HG02588 (cell line): Measurements from ENCODE around the gene TCEA2.

Source experiments
- ATAC-seq: cut with Tn5 transposase; IDR thresholded peaks from one replicate; pipeline ENCODE4 v1.9.1; 2021; ENCODE audit warnings: mild to moderate bottlenecking, moderate library complexity; ENCODE audit not compliant: unreplicated experiment

TCEA2 gene

DNA sequence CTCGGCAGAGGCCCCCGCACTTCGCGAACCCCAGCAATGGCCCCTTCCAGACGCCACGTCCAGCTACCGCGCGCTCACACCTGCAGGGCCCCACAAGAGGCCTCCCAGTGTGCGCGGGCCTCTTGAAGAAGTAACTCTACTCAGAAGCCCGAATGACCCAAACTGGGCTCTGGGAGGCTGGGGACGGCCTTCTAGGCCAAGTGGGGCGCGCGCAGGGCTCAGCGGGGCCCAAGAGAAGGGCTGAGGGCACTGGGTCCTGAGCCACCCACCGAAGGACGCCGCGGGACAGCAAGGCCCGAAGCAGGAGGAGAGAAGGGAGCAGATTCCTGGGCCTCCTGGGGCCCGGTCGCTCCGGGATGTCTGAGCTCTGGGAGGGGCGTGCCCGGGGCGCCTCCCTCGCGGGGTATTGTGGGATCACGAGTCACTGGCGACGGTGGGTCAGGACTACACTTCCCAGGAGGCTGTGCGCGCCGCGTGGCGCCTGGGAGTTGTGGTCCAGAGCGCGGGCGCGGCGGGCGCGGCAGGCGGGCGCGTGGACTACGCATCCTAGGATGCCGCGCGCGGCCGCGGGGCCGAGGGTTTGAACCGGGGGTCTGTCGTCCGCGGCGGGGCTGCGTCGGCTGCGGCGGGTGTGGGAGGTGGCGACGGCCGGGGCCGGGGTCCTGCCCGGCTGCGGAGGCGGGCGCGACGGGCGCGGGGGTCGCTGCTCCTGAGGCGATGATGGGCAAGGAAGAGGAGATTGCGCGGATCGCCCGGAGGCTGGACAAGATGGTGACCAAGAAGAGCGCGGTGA is at the start of gene TCEA2:
TCEA2 (plus strand) TSS at position 603 of the 793 bp plus-strand sequence; CDS start at position 718, 115 bp downstream.
- peak; percentile 81 for ATAC-seq

DNA sequence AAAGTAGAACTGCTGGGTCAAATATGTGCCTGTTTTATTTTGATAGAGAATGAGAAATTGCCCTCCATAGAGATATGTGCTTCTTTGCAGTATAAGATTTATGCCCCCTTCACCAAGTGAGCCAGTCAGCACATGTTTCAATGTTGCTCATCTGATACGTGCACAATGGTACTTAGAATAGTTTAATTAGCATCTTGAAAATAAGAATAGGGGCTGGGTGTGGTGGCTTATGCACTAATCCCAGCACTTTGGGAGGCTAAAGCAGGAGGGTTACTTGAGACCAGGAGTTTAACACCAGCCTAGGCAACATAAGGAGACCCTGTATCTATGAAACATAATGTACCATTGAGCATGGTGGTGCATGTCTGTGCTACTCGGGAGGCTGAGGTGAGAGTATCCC is 47.4 kb upstream of the TCEA2 start:
- no peak for ATAC-seq

DNA sequence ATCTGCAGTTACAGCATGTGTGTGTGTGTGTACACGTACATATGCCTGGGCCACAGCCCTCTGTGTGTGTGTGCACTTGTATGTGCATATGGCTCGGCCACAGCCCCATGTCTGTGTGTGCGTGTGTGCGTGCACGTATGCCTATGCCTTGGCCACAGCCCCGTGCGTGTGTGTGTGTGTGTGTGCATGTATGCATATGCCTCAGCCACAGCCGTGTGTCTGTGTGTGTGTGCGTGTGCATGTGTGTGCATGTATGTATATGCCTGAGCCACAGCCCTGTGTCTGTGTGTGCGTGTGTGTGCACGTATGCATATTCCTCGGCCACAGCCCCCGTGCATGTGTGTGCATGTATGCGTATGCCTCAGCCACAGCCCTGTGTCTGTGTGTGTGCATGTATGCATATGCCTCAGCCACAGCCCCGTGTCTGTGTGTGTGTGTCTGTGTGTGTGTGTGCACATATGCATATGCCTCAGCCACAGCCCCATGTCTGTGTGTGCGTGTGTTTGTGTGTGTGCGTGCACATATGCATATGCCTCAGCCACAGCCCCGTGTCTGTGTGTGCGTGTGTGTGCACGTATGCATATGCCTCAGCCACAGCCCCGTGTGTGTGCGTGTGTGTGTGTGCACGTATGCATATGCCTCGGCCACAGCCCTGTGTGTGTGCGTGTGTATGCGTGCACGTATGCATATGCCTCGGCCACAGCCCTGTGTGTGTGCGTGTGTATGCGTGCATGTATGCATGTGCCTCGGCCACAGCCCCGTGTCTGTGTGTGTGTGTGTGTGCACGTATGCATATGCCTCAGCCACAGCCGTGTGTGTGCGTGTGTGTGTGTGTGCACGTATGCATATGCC is 41.6 kb upstream of the TCEA2 start:
- no peak for ATAC-seq

DNA sequence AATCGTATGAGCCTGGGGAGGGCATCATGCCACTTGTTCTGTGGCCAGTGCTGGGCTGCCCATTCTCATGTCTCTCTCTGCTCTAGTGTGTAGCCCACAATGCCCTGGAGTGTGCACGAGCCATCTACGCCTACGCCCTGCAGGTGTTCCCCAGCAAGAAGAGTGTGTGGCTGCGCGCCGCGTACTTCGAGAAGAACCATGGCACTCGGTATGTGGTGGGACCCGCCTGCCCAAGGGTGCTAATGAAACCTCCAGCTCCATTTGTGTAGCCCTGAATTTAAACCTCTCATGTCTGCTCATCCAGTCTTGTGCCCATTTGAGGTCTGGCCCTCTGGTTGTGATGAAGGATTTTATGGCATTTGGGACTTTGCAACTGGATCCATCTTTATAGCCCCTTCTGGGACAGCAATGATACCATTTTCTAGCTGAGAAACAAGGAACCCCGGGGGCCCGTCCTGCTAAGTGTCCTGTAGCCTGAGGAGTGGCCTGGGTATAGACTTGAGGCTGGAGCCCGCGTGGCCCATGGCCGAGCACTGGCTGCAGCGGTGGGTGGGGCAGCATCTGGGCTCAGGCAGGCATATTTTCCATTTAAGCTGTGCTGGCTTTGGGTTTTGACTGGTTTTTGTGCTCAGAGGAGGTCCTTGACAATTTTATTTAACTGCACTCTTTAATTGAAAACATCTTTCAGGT is 40.2 kb upstream of the TCEA2 start:
- ATAC-seq = no peak

DNA sequence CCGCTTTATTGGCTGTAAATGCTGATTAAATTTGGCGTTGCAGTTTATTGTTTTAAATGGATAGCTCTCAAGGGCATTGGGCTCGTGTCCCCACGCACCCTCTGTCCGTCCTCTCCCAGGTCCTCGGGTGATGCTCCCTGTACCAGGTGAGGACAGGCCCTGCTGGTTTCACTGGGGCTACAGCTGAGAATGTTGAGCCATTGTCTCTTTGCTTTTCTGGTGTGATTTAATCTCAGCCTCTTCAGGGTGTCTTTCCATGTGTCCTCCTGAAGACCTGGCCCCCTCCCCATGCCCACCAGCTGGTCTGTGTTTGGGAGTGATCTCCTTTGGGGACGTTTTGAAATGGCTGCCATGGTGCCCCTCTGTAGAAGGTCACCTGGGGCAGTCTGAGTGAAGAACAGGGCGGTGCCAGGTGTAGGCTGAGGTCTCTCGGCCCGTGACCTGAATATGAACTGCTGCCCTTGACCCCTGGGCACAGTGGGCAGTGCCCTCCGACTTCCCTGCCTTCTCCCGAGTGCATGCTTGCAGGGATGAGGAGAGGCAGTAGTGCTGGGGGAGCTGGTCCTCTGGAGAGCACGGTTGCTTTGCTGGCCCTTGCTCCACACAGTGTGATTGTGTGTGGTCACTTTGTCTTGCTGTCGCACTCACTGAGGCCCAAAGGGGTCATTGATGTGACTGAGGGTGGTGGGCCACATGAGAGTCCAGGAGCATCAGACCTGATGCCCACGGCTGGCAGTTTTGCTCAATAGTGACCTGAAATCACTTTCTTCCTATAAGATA is 39.4 kb upstream of the TCEA2 start:
- ATAC-seq = no peak

DNA sequence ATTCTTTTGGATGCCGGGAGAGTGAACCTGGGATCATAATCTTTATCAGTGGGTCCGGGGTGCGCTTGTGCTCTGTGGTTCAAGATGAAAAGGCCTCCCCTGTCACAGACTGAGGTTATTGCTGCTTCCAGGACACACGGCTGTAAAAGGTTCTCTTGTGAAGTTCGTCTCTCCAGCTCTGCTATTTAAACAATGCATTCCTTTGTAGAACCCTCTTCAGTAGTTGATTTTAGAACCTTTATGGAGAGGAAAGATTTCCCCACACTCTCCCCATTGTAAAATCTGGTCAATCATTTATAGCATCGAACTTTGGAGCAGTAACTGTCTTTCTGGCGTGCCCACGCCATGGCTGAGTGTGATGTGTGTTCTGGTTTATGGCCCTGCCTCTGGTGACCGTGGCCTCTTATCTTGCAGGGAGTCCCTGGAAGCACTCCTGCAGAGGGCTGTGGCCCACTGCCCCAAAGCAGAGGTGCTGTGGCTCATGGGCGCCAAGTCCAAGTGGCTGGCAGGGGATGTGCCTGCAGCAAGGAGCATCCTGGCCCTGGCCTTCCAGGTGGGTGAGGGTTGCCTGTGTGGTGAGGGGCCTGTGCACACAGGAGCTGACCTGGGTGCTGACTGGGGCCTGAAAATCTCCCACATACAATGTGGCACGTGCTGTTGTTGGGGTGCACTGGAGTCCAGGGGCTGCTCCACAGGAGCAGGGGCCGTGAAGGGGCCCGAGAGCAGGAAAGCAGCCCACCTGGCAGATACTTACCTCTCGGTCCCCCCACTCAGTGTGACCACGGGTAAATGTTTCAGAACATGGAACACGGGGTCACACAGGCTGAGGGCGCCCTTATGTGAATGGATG is 38.6 kb upstream of the TCEA2 start:
- no peak for ATAC-seq

DNA sequence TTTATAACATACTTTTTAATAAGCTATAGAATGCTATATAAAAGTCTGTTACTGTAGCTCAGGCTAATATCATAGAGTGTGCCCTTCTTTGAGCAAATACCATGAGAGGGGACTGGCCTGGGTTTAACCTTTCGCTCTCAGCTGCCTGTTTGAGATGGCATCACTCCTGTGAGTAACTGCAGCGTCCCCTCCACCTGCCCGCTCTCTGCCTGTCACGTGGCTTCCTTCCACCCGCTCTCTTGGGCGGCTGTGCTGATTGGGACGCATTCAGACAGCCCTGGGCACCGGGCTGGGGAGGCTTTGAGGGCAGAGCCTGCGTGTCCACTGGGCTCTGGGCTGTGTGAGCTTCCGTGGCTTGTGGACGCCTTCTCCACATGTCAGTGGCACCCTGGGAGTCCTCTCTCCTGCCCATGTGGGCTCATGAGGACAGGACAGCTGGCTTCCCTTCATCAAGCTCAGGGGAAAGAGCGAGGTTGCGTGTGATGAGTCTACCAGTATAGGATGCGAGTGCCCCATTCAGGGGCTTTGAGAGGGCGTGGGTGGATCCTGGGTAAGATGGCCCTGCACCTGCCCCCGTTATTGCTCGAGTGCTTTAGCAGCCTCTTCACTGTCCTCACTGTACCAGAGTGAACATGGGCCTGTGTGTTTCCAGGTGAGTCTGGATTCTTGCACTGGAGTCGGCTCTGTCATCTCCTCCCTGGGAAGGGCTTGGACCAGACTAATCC is 37.7 kb upstream of the TCEA2 start:
- no peak for ATAC-seq

DNA sequence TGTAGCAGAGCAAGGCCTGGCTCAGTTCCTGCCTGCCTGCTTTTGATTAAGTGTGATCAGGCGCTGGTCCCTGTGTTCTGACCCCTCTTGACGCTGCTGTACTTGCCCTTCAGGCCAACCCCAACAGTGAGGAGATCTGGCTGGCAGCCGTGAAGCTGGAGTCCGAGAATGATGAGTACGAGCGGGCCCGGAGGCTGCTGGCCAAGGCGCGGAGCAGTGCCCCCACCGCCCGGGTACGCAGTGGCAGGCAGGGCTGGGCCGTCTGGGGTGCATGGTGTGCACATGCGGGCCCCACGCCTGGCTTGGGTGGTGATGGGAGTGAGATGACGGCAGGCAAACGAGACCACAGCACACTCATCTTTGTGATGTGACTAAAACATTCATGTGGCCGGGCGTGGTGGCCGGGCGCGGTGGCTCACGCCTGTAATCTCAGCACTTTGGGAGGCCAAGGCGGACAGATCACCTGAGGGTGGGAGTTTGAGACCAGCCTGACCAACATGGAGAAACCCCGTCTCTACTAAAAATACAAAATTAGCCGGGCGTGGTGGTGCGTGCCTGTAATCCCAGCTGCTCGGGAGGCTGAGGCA is 37.1 kb upstream of the TCEA2 start:
- no peak for ATAC-seq

DNA sequence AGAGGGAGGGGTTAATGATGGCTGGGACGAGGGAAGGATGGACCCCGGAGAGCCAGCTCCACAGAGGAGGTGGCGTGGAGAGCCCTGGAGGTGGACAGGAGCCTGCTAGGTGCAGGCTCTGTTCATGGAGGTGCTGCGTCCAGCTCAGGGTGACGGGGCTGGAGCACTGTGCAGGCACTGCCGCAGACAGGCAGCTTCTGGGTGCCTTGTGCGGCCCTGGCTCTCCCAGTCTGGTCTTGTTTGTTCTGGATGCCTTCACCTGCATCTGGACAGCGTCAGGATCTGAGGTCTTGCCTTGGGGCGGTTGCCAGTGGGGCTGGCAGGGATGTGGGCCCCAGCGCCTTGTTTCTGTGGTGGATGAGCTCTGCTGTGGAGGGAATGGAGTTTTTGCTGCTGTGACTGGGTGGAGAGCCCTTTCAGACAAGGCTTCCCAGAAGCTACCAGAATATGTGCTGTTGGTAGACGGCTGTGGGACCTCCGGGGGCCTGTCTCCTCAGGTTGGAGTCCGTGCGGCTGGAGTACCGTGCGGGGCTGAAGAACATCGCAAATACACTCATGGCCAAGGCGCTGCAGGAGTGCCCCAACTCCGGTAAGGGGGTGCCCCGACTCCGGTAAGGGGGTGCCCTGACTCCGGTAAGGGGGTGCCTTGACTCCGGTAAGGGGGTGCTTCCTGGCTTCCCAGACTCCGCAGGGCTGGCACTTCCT is 34.9 kb upstream of the TCEA2 start:
- no peak for ATAC-seq

DNA sequence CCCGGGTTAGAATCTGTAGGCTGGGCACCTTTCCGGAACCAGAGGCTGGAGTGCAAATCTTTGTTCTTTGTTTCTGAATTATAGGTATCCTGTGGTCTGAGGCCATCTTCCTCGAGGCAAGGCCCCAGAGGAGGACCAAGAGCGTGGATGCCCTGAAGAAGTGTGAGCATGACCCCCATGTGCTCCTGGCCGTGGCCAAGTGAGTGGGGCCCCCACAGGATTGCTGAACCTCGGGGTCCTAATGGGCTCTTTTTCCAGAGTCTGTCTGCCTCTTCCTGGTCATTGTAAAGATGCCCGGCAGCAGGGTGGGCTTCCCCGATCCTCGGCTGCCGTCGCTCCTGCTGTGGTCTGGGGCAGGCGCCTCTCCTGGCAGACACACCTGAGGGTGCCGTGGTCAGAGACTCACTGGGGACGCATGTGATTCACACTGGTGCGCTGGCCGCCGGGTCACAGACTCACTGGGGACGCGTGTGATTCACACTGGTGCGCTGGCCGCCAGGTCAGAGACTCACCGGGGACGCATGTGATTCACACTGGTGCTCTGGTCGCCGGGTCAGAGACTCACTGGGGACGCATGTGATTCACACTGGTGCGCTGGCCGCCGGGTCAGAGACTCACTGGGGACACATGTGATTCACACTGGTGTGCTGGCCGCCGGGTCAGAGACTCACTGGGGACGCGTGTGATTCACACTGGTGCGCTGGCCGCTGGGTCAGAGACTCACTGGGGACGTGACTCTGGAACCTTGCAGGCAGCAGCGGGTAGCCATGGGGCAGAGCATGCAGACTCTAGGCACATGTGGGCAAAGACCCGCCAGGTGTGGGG is 33.5 kb upstream of the TCEA2 start:
- no peak for ATAC-seq

DNA sequence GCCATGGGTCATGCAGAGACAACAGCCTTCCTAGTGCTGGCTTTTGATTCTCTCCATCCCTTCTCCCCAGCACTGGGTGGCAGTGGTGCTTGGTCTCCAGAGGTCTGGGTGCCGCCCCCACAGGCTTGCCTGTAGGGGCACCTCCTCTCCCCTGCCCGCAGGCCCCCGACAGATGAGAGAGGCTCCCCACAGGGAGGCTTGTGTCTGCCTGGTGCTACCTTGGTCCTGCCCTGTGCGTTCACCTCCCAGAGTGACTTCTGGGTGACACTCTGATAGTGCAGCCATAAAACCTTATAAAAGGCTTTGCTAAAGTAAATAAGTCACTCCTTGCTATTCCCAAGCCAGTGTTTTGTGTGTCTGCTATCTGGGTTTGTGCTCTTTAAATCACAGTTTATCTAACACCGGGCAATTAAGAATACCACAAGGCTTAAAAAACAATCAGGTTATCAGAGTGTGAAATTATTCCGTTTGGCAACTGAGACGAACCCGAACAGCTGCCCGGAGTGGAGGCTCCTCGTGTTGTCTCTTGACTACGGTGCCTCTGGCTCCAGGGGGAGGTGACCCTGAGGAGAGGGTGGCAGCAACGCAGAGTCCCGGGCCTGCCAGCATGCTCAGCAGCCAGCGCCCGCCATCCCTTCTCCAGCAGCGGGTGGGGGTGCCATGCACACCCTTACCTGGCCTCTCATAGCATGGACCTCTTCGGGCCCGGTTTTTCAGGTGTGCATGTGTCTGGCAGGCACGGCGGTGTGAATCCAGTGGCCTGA is 32.4 kb upstream of the TCEA2 start:
- ATAC-seq = no peak

DNA sequence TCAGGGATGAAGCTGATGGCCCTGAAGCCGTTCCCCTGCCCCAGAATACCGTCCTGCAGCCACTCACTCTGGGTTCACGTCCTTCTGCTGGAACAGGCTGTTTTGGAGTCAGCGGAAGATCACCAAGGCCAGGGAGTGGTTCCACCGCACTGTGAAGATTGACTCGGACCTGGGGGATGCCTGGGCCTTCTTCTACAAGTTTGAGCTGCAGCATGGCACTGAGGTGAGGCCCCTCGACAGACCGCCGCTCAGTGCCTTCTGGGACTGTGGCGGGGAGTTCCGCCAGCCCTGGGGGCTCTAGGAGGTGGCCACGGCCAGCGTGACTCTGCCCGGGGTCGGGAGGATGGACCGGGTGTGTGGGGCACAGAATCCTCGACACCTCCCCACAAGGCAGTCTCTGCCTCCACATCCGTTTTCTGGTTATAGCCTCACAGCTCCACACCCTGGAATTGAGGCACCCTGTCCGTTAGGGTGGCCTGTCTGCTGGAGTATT is 31.1 kb upstream of the TCEA2 start:
- no peak for ATAC-seq

DNA sequence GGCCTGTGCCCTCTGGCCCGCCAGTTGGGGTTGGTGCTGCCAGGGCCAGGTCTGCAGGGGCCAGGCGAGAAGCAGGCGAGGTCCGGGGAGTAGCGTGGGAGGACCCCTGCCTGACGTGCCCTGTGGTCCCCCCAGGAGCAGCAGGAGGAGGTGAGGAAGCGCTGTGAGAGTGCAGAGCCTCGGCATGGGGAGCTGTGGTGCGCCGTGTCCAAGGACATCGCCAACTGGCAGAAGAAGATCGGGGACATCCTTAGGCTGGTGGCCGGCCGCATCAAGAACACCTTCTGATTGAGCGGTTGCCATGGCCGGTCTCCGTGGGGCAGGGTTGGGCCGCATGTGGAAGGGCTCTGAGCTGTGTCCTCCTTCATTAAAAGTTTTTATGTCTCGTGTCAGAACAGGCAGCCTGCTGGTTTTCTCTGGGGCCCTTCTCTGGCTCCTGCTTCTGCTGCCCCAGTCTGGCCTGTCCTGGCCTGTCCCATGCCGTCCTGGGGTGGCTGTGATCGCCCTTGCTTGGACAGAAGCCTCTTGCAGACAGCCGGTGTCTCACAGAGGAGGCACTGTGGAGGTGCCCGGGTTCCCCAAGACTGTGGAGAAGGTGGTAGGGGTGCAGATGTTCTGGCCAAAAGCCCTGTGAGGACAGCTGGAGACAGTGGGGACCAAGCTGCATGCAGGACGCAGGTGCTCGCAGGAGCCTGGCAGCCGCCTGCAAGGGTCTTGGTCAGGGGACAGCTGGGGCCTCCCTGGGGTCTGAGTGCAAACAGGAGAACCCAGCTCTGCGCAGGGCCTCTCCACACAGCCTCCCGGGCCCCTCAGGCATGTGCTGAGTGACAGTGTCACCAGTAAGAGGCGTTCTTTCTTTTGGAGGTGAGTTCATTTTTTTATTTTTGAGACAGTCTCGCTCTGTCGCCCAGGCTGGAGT is 30.0 kb upstream of the TCEA2 start:
- no peak for ATAC-seq

DNA sequence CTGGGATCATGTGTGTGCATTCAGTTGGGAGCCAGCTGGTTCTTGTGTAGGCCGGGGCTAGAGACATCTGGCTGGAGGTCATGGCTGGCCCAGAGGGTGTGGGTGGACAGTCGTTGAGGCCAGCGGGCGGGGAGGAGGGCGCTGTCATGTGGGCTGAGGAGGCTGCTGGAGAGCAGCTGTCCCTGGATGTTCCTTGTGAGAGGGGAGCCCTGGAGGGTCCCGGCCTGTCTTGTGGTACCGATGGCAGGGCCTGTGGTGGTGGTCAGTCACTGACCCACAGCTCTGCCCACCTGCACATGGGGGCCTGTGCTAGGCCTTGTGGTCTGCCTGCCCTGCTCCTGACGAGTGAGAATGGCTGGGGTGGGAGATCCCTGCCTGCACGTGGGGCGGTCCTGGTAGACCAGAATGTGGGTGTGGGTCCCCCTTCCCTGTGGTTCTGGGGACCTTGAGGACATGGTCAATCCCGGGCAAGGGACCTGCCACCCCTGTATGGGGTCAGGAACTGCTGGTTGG is 29.0 kb upstream of the TCEA2 start:
- no peak for ATAC-seq
